Measurements from ENCODE around the gene SPTBN1.
A peak's percentile ranks its signal among the peaks of the same experiment; 100 is the strongest.

The SPTBN1 gene

DNA sequence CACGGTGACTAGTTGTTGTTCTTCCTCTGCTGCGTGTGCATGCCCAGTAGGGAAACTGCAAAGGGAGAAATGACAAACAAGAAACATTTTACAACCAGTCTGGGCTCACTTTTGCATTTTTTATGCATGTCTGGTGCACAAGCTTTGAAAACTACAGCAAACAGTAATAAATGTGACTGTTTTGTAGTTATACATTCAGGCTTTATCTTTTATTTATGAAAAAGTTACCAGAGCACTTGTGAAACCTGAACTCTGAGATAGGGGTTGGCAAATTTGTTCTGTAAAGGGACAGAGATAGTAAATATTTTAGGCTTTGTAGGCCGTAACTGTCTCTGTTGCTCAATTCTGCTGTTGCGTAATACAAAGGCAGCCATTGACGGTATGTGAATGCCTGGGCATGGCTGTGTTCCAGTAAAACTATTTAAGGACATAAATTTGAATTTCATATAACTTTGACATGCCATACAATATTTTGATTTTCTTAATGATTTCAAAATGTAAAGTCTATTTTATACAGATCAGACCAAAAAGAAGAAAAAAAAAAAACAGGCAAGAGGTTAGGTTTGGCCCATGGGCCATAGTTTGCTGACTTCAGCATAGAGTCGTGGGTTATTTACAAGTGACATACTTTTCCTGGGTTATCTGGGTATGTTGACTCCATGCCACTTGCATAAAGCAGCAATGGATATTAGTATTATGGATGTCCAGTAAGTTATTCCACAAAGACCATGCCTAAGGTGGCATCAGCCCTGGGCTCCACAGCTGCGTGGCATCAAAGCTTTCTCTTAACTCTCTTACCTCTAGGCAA is 213.8 kb downstream of the SPTBN1 start:
- peak in 6 of 51 donors; percentile 10 to 35 (median 14) for DNase-seq

DNA sequence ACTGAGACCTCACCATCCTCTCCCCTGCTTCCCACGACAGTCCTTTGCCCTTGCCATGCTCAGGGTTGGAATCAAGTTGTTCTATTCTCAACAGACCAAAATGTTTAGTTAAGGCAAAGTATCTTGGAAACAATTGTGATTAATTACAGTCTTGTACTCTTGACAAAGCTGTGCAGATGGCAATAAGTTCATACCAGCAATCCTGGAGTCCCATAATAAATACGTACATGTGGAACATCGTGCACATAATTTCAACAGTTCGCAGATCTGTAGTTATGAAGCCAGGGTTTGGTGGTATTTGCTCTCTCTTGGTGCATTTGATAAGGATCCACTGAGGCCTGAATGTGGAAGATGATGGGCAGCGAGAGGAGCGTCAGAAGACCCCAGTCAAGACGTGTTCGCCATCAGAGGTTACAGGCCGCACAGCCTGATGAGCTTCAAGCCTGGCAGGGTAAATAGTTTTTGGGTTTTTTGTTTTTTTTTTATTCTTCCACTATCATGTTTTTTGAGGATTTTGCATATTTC is 214.4 kb downstream of the SPTBN1 start:
- no peak for DNase-seq

DNA sequence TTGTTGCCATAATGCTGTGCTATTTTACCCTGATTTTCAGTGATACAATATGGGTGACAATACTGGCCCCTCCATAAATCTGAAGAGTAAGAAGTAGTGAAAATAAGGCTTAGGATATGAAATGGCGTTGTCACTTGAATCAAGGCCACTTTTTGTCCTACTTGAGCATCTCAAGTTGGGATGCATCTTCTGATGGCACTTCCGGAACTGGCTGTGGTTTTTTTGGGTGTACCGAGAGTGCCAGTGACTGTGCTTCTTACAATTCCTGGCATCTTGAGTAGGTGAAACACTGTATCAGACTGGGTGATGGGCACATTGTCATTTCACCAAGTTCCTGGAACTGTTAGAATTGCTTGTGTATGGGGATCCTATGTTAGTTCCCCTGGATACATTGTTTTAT is 214.9 kb downstream of the SPTBN1 start:
- no peak for DNase-seq

DNA sequence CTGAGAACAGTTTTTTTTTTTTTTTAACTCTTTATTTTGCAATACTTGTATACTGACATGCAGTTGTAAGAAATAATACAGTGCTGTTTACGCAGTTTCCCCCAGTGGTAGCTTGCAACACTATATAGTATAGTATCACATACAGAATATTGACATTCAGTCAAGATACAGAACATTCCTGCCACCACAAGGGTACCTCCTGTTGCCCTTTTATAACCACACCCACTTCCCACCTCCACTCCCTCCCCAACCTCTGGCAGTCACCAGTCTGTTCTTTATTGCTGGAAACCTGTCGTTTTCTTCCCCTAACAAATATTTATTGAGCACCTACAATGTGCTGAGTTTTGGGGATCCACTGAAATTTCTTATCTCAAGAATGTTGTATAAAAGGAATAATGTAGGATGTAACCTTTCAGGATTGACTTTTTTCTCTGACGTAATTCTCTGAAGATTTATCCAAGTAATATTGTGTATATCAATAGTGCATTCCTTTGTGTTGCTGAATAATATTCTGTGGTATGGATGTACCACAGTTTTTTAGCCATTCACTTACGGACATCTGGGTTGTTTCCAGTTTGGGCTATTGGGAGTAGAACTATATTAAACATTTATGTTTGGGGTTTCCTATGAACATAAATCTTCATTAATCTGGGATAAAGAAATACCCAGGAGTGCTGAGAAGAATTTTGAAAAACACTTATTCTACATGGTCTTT is 215.9 kb downstream of the SPTBN1 start:
- no peak for DNase-seq

DNA sequence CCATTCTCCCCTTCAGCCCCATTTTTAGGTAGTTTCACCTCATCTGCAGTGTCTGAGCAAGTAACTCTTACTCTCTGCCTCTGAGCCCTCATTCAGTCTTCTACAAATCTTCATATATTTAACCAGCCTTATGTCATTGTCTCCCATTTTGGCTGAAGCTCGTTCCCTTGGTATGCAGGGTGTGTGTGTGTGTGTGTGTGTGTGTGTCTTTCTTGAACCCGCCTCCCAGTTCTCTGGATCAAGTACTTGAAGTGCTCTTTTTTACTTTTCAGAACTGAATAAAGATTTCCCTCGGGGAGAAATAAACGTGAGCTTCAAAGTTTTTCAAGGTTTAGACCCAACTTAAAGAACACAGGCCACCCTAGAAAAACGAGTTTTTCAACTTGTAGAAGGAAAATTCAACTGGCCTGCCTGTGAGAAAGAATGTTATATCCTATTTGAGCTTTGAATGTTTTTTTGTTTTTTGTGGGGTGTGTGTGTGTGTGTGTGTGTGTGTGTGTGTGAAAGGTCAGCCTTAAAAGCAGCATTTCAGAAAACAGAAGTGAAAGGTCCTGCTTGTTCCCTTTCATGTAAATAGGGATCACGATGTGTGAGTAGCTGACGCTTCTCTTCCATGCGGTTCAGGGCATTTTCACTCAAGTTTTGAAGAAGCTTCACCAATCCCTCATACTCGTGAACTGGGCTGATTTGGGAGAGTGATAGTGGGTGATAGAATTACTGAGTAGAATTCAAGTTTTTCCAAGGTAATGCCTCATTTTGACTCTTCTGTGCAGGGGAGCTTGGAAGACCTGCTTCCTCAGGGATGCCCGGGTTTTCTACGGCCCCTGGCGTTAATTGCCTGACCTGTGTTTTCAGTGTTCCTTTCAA is 216.7 kb downstream of the SPTBN1 start:
- DNase-seq: peak in 2 of 51 donors; percentile 15 to 17

DNA sequence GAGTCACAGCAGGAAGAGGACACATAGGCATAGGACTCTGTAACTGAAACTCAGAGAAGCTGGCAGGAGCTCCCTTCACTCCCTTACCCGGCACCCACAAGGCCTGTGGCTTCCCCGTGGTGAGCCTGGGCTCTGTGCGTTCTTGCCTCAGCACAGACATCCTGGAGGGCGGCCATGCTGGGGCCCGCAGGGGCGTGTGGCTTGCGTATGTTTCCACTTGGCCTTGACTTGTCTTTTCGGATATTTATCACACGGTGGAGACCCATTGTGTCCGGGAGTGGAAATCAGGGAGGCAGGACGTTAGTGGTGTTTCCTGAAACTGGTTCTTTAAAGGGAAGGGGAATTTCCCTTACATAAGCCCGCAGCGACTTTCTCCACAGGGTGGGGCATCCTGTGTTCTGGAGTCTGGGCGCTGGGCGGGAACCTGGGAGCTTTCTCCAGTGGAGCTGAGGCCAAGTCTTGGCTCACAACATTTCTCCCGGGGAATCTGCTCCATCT is 217.4 kb downstream of the SPTBN1 start:
- DNase-seq: peak in 1 of 51 donors; percentile 33

DNA sequence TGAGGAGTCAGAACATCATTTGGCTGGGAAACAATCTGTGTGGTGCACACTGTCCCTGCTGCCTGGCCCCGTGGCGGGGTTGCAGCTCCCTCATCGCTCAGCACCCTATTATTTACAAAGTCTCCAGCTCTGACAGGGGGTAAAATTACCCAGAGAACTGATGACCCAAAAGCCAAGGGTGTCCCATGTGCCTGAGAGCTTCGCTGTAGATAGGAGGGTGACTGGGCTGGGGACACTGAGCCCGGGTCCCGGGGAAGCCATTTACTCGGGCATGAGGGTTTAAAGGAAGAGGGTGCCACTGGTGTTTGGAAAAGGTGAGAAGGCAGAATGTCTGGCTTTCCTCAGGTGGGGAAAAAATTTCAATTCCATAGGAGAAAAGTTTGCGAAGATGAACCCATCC is 219.2 kb downstream of the SPTBN1 start:
- DNase-seq: no peak

DNA sequence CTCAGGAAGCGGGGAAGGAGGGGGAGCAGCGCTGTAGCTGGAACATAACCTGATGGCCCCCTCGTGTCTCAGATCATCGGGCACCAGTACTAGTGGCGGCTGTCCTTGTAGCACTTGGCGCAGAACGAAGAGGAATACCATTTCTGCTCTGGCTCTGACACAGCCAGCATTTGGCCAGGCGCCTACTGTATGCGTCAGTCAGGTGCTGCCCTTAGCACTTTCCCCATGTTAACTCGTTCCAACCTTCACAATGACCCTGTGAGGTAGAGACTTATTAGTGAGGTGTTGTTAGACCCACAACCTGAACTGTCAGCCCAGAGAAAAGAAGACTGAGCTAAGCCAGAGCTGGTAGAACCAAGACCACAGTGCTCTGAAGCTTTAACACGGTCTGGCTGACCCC is 219.6 kb downstream of the SPTBN1 start:
- DNase-seq: no peak

DNA sequence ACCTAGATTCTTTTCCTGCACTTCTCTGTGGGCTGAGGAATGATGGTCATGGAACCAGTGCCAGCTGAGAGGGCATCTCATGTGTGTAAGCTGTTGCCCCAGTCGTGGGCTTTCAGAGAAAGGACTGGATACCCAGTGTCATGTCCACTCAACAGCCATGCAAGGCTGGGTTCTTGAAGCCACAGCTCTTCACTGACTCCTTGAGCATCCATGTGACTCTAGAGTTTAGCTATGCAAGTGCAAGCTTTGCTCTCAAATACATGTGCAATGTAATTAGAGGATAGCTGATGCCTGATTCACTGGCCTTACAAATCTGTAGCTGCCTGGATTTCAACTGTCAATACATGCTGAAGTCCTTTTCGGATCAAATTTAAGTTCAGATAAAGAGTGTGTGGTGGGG is 220.5 kb downstream of the SPTBN1 start:
- DNase-seq: no peak

DNA sequence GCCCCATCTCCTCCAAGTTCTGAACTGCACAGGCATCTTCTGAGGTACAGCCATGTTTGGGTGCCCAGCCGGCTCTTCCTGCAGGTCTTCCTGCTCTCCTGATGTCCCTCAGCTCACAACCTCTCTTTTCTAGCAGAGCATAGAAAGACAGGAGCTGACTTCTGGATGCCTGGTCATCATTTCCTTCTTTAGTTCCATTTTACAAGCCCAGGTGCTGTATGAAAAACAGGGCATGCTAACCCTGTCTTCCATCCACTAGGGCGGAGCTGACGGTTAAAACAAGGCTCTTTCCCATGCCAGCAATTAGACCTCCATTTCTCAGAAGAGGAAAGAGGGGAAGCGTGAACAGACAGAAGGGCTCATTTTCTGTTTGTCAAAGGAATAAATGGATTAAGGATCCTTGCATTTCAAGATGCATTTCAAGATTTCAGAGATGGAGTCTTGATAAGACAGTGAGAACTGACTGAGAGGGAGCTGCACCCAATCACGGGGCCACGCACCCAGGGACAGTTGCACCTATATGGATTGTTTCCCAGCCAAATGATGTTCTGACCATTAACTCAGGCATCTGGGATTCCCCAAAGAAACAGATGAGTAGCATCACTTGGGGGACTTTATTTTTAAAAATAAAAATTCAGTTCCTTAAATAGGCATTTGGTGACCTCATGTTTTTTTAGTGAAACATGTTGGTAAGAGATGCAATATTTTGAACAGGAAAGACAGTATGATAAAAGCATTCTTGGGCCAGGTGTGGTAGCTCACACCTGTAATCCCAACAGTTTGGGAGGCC is 221.5 kb downstream of the SPTBN1 start:
- no peak for DNase-seq

DNA sequence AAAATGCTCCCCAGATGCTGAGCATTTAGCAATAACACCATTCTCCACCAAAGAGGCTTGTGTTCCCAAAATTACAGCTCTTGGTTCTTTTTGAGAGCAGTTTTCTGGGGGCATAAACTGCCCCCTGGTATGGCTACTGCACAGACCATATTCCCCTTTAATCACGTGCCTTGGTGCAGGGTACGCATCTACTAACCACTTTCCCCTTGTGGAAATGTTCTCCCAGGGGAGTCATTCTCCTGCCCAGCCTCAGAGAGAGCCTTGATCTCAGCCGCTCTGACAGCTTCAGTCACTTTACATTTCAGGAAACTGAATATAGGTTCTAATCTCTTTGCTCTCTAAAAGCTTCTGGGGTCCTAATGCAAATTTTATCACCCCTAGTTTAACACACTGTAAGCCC is 222.6 kb downstream of the SPTBN1 start:
- DNase-seq: no peak

DNA sequence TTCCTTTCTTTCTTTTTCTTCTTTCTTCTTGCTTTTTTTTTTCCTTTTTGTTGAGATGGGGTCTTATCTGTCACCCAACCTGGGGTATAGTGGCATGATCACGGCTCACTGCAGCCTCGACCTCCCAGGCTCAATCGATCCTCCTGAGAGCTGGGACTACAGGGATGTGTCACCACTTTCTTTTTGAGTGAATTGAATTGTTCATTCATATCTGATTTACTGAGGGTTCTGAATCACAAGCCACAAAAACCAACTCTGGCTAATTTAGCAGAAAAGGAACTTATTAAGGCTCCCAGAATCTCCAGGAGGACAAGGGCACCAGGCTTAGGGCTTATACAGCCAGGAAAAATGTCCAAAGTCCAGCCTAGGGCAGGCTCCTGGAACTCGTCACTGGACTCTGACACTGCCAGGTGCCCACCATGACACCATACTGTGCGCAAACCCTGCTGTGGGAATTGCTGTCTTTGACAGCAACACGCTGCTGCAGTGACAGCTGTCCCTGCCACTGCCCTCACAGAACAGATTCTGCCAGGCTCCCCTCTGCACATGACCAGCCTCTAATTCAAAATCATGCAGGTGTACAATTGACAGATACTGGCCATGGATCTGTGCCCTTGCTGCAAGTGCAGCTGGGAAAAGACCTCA is 224.4 kb downstream of the SPTBN1 start:
- DNase-seq: no peak

DNA sequence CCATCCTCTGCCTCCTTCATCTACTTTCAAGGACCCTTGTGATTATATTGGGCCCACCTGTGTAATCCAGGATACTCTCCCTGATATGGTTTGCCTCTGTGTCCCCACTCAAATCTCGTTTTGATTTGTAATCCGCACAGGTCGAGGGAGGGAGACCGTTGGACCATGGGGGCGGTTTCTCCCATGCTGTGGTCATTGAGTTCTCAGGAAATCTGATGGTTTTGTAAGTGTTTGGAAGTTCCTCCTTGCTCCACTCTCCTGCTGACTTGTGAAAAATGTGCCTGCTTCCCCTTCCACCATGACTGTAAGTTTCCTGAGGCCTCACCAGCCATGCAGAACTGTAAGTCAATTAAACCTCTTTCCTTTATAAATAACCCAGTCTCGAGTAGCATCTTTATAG is 225.3 kb downstream of the SPTBN1 start:
- DNase-seq: no peak

DNA sequence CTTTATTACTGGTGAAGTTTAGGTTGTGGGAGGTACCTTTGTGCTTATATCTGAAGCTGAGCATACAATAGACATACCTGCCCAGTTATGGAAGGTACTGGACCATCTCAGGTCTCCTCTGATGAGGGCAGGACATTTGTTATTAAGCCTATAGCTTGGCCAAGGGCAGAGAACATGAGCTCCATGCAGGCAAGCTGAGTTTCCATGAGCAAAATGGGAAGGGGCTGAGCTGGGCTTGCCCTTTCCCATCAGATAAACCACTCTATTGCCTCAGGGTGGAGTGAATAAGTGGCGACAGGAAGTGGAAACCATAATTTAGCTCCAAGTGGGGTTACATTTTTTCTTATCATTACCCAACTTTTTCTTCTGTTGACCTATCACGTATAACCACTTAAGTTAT is 227.5 kb downstream of the SPTBN1 start:
- no peak for DNase-seq

DNA sequence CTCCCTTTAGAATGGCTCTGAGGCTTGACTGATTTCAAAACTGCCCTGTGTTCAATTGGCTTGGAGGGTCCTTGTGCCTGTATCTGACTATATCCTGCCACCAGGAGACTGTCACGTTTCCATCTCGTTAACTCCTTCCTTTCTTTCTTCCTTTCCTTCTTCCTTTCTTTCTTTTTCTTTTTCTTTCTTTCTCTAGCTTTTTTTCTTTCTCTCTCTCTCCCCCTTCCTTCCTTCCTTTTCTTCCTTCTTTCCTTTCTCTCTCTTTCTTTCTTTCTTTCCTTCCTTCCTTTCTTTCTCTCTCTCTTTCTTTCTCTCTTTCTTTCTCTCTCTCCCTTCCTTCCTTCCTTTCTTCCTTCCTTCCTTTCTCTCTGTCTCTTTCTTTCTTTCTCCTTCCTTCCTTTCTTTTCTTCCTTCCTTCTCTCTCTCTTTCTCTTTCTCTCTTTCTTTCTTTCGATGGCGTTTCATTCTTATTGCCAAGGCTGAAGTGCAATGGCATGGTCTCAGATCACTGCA is 229.2 kb downstream of the SPTBN1 start:
- no peak for DNase-seq

DNA sequence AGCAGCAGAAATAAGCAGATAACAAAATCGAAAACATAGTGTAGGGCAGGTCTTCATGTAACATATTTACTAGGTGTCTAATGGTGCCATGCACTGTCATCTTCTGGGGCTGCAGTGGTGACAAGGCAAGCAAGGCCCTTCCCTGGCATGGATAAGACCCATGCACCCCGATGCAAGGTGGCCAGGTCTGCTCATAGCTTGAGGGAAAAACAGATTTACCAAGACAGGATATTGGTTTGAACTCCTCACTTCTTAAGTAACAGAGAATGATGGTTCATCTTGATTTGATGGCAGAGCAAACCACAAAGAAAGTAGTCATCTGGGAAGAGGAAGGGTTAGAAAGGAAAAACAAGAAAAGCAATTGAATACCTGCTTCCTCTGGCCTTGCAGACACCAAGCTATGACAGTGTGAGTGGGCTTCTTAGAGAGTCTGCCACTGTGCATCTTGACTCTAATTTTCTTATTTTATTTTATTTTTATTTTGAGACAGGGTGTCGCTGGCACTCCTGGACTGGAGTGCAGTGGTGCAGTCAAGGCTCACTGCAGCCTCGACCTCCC is 231.5 kb downstream of the SPTBN1 start:
- DNase-seq: no peak

DNA sequence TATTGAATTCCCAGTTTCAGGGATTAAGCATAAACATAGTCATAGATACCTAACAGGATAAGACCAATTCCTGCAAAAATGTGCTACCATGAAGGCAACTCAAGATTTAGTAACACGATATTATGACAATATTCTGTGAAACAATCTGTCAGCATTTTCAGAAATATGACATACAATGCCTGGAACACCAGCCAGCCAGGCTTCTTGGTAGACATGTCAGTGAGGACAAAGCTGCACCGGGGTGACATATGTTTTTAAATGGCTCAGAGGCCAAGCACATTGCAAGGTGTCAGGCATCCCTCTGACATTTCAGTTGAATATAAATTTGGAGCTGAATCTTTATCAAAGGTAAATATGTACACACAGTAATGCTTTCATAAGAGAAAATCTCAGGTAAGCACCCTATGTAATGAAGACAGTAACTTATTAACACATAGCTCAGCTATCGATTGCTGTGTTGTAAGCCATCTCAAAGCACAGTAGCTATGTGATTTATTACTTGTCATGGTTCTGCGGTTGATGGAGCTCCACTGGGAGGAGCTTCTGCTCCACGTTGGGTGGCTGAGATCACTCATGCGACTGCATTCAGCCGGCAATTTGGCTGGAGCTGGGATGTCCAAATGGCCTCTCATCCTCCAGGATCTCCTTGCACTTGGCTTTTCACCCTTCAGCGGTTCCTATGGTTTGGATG is 235.5 kb downstream of the SPTBN1 start:
- DNase-seq: no peak

DNA sequence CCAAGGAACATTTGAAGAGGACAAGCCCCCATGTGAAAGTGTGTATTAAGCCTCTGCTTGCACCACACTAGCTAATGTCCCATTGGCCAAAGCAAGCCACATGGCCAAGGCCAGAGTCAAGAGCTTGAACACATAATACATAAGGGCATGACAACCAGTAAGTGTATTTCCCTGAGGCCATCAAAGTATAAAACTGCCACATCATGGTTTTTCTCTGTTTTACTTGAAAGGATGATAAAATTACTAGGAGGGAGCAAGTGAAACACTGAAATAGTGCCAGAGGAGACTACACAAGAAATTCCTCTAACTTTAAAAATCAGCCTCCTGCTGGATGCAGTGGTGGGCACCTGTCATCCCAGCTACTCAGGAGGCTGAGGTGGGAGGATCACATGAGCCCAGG is 236.4 kb downstream of the SPTBN1 start:
- DNase-seq: no peak

DNA sequence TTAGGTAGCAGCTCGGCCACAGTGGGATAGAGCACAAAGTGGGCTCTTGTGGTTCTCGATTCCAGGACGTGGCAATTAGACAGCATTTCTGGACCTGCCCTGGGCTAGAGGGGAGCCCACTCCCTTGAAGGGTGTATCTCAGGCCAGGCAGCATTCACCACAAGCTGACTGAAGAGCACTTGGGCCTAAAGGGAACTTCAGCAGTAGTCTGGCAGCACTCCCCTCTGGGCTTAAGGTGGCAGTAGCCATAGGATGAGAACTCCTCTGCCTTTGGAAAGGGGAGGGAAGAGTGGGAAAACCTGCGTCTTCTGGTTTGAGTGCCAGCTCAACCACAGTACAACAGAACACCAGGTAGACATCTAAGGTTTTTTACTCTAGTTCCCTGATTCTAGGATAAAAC is 239.3 kb downstream of the SPTBN1 start:
- DNase-seq: no peak

All from hypothalamus (tissue), 51 donors.